NB4 (cell line): ENCODE measurements around the gene CACNG7.

Experiments used
- DNase-seq: peaks from one replicate; pipeline ENCODE4 v3.0.0; 2010; ENCODE audit warnings: low read depth
- H3K4me3 ChIP-seq: one replicate; pipeline ENCODE4 v1.5.1; 2011; ENCODE audit warnings: mild to moderate bottlenecking, low read depth, low read length, moderate library complexity
- MYC ChIP-seq: IDR thresholded peaks from 2 replicates; pipeline ENCODE4 v1.6.1; 2011; ENCODE audit warnings: low read depth, low read length
- POLR2A ChIP-seq: IDR thresholded peaks from 2 replicates; pipeline ENCODE4 v1.6.1; 2011; ENCODE audit warnings: mild to moderate bottlenecking; ENCODE audit not compliant: insufficient read length; ENCODE audit errors: extremely low read depth
- TF ChIP-seq, protein P1 (sequence below): IDR thresholded peaks from one replicate; pipeline ENCODE4 v1.5.1; 2012; ENCODE audit warnings: low read depth, low read length
- TF ChIP-seq, protein P2 (sequence below): IDR thresholded peaks from 2 replicates; pipeline ENCODE4 v1.6.1; 2011; ENCODE audit warnings: low read depth, low read length

CACNG7 gene

DNA sequence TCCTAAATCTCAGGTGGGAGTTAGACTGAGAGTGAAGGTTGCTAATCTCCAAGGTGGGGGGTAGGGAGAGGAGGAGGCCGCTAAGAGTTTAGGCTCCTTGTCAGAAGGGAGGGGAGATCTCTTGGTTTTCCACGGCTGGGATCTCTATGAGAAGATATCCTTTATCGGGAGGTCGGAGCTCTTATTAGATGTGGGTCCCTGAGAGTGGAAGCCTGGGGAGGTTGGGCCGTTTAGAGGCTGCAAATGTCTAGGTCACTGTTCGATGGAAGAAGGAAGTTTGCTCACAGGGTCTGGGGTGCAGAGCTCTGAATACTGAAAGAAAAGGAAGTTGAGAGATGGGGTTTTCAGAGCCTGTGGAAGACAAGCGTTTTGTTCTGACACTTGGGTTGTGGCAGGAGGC lies 37.6 kb upstream of the CACNG7 start:
- H3K4me3 ChIP-seq: peak overlapping the region; percentile 74
- TF ChIP-seq MYC: no peak
- no peak for TF ChIP-seq POLR2A
- TF ChIP-seq, protein P1, sequence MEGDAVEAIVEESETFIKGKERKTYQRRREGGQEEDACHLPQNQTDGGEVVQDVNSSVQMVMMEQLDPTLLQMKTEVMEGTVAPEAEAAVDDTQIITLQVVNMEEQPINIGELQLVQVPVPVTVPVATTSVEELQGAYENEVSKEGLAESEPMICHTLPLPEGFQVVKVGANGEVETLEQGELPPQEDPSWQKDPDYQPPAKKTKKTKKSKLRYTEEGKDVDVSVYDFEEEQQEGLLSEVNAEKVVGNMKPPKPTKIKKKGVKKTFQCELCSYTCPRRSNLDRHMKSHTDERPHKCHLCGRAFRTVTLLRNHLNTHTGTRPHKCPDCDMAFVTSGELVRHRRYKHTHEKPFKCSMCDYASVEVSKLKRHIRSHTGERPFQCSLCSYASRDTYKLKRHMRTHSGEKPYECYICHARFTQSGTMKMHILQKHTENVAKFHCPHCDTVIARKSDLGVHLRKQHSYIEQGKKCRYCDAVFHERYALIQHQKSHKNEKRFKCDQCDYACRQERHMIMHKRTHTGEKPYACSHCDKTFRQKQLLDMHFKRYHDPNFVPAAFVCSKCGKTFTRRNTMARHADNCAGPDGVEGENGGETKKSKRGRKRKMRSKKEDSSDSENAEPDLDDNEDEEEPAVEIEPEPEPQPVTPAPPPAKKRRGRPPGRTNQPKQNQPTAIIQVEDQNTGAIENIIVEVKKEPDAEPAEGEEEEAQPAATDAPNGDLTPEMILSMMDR: no peak
- TF ChIP-seq, protein P2, sequence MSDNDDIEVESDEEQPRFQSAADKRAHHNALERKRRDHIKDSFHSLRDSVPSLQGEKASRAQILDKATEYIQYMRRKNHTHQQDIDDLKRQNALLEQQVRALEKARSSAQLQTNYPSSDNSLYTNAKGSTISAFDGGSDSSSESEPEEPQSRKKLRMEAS: no peak
- peak; percentile 81 for DNase-seq

DNA sequence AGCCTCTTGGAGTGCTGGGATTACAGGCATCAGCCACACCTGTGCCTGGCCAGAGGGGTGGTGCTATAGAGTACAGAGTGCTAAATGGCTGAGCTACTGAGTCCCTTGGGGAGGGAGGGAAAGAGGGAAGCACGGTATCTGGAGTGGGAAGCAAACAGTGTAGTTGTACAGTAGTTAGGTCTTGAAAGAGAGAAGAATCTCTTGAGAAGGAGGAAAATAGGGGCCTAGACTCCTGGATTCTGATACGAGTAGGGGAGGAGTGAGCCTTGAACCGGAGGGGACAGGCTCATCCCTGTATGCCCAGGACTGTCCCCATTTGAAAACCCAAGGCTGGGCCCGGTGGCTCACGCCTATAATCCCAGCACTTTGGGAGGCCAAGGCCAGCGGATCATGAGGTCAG lies 36.3 kb upstream of the CACNG7 start:
- H3K4me3 ChIP-seq: no peak overlapping the region
- DNase-seq: no peak
- TF ChIP-seq, protein P2: no peak
- TF ChIP-seq MYC: no peak
- TF ChIP-seq POLR2A: no peak
- TF ChIP-seq, protein P1: no peak

DNA sequence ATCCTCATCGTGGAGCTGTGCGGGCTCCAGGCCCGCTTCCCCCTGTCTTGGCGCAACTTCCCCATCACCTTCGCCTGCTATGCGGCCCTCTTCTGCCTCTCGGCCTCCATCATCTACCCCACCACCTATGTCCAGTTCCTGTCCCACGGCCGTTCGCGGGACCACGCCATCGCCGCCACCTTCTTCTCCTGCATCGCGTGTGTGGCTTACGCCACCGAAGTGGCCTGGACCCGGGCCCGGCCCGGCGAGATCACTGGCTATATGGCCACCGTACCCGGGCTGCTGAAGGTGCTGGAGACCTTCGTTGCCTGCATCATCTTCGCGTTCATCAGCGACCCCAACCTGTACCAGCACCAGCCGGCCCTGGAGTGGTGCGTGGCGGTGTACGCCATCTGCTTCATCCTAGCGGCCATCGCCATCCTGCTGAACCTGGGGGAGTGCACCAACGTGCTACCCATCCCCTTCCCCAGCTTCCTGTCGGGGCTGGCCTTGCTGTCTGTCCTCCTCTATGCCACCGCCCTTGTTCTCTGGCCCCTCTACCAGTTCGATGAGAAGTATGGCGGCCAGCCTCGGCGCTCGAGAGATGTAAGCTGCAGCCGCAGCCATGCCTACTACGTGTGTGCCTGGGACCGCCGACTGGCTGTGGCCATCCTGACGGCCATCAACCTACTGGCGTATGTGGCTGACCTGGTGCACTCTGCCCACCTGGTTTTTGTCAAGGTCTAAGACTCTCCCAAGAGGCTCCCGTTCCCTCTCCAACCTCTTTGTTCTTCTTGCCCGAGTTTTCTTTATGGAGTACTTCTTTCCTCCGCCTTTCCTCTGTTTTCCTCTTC lies 35.1 kb upstream of the CACNG7 start:
- no peak overlapping the region for H3K4me3 ChIP-seq
- no peak for TF ChIP-seq MYC
- TF ChIP-seq POLR2A: no peak
- TF ChIP-seq, protein P2: no peak
- TF ChIP-seq, protein P1: no peak
- no peak for DNase-seq

DNA sequence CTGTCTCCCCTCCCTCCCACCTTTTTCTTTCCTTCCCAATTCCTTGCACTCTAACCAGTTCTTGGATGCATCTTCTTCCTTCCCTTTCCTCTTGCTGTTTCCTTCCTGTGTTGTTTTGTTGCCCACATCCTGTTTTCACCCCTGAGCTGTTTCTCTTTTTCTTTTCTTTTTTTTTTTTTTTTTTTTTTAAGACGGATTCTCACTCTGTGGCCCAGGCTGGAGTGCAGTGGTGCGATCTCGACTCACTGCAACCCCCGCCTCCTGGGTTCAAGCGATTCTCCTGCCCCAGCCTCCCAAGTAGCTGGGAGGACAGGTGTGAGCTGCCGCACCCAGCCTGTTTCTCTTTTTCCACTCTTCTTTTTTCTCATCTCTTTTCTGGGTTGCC lies 34.5 kb upstream of the CACNG7 start:
- no peak for TF ChIP-seq POLR2A
- TF ChIP-seq, protein P1: no peak
- no peak for TF ChIP-seq MYC
- TF ChIP-seq, protein P2: no peak
- no peak overlapping the region for H3K4me3 ChIP-seq
- DNase-seq: no peak

DNA sequence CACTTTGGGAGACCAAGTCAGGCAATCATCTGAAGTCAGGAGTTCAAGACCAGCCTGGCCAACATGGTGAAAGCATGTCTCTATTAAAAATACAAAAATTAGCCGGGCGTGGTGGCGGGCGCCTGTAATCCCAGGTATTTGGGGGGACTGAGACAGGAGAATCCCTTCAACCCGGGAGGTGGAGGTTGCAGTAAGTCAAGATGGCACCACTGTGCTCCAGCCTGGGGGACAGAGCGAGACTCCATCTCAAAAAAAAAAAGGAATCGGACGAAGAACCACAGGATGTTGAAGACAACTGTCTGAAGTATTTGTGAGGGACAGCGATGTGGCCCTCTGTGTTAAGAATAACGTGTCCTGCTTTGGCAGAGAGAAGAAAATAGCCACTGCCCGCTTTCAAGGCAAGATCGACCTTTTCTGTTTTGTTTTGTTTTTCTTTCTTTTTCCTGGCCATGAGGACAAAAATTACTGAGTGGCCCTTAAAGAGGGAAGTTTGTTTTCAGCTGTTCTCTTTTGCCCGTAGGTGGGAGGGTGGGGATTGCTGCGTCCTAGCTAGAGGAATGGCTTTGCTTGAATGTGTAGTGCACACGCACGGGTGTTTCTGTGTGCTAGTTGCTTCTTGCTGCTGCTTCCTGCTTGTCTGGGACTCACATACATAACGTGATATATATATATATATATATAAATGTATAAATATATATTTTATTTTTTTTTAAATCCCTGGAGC lies 33.3 kb upstream of the CACNG7 start:
- no peak for TF ChIP-seq POLR2A
- TF ChIP-seq, protein P1: no peak
- no peak for TF ChIP-seq MYC
- TF ChIP-seq, protein P2: no peak
- no peak overlapping the region for H3K4me3 ChIP-seq
- DNase-seq: no peak
